Common myeloid progenitor, CD34-positive (primary cell): ENCODE results near the gene KRTAP5-7.
"Not testable (repeated sequence)": the region's sequence is repeated elsewhere in the genome, so short reads cannot be mapped to it uniquely, and the experiment has no call there.

Experiments used
- CTCF ChIA-PET: fragments of 350-600 bp; sonication (Branson Sonifier 250); formaldehyde crosslinking; loops from one replicate; lab custom pipeline; 2021; ENCODE audit warnings: antibody characterized with exemption; lab: Charles Lee
- POLR2A ChIA-PET: fragments of 350-600 bp; sonication (Branson Sonifier 250); formaldehyde crosslinking; loops from one replicate; lab custom pipeline; 2021; ENCODE audit warnings: antibody characterized with exemption; lab: Charles Lee
- DNase-seq, 3 donors: peaks; one replicate each; pipeline versions ENCODE4 v3.0.0 to v3.0.0-alpha.2; 2013
- H3K27ac ChIP-seq, 2 experiments: 1 replicate in 1 of 2; 2 replicates in 1 of 2; pipeline ENCODE4 v1.7.0; 2013; ENCODE audit warnings: inconsistent platforms in 2 of 2, low read length in 2 of 2, mild to moderate bottlenecking in 2 of 2, low read depth in 1 of 2, moderate library complexity in 1 of 2; ENCODE audit not compliant: severe bottlenecking in 2 of 2, insufficient read depth in 1 of 2, poor library complexity in 1 of 2
- H3K27me3 ChIP-seq, 5 experiments: replicated peaks in 2 of 5; 1 replicate in 3 of 5; 2 replicates in 2 of 5; pipeline versions ENCODE4 v1.6.1 to v1.7.0; 2013; ENCODE audit warnings: low read length in 4 of 5, mild to moderate bottlenecking in 2 of 5, moderate library complexity in 2 of 5, inconsistent platforms in 1 of 5; ENCODE audit not compliant: insufficient read depth in 5 of 5, control insufficient read depth in 4 of 5
- H3K36me3 ChIP-seq, 4 experiments: 1 replicate in 2 of 4; 2 replicates in 2 of 4; pipeline versions ENCODE4 v1.6.1 to v1.7.0; 2013; ENCODE audit warnings: low read length in 3 of 4, control low read depth in 1 of 4, mild to moderate bottlenecking in 1 of 4; ENCODE audit not compliant: control insufficient read depth in 4 of 4, insufficient read depth in 4 of 4
- H3K4me1 ChIP-seq, 4 experiments: 1 replicate in 3 of 4; 2 replicates in 1 of 4; pipeline versions ENCODE4 v1.6.1 to v1.7.1; 2013; ENCODE audit warnings: low read length in 3 of 4, mild to moderate bottlenecking in 3 of 4, control low read depth in 1 of 4, inconsistent platforms in 1 of 4, moderate library complexity in 1 of 4; ENCODE audit not compliant: control insufficient read depth in 4 of 4, insufficient read depth in 4 of 4; ENCODE audit errors: control extremely low read depth in 1 of 4
- H3K4me3 ChIP-seq, 7 experiments: 1 replicate in 4 of 7; 2 replicates in 3 of 7; pipeline versions ENCODE4 v1.5.1 to v1.7.0; 2013; ENCODE audit warnings: mild to moderate bottlenecking in 7 of 7, low read length in 6 of 7, moderate library complexity in 6 of 7, inconsistent platforms in 2 of 7, low read depth in 2 of 7, control low read depth in 1 of 7; ENCODE audit not compliant: insufficient read depth in 4 of 7, control insufficient read depth in 1 of 7; ENCODE audit errors: extremely low read depth in 1 of 7
- H3K9me3 ChIP-seq, 5 experiments: 1 replicate in 4 of 5; 2 replicates in 1 of 5; pipeline versions ENCODE4 v1.6.1 to v1.7.1; 2013; ENCODE audit warnings: low read length in 4 of 5, mild to moderate bottlenecking in 2 of 5, inconsistent platforms in 1 of 5, low read depth in 1 of 5, moderate library complexity in 1 of 5; ENCODE audit not compliant: control insufficient read depth in 4 of 5, insufficient read depth in 2 of 5; ENCODE audit errors: control extremely low read depth in 1 of 5
- WGBS: methylation state at CpG from one replicate; pipeline ENCODE4 v1.1.5; 2013; ENCODE audit not compliant: insufficient coverage; 5-methylcytosine and 5-hydroxymethylcytosine counted together

The KRTAP5-7 gene

DNA sequence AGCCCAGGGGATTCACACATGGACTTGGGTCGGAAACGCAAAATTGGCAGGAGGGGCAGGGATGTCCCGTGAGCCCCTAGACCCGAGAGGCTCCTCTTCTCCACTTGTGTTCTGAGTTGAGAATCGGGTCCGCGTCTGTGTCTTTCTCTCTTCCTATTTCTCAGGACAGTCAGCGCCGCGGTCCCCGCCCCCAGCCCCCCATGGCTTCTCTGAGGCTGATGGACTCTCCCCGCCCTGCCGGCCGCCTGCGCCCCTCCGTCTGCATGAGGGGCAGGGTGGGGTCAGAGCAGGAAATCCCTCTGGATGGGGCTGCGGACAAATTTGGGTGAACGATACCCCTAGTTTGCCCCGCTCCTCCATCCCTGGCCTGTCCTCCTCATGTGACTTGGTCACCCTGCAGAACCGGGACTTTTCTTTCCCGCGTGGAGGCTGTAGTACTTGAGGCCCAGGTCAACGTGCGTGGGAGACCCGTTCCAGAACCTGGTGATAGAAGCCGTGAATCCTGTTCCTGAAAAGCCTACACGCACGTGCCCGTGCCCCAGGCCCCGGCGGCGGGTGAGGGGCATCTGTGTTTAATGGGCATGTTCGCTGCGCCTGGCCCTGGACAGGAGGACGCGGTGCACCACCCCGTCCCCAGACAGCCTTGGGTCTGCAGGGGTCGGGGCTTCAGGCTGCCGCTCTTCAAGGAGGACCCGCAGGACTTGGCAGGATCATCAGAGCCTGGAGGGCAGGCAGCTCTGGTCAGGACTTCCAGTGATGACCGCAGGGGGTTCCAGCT lies 49.8 kb downstream of the KRTAP5-7 start:
- POLR2A ChIA-PET, H3K27me3 ChIP-seq, H3K4me3 ChIP-seq, H3K36me3 ChIP-seq, H3K27ac ChIP-seq, DNase-seq, H3K4me1 ChIP-seq, H3K9me3 ChIP-seq: not testable (repeated sequence)
- WGBS, result 94% methylated on average over 24 of the region's 41 CpGs
- CTCF ChIA-PET, result interaction anchor here (0.9 to 1.8 kb wide), 2 partner anchors 11 to 13 kb away, joined by 3 to 5 read pairs; partner anchors contain the start of gene KRTAP5-10

DNA sequence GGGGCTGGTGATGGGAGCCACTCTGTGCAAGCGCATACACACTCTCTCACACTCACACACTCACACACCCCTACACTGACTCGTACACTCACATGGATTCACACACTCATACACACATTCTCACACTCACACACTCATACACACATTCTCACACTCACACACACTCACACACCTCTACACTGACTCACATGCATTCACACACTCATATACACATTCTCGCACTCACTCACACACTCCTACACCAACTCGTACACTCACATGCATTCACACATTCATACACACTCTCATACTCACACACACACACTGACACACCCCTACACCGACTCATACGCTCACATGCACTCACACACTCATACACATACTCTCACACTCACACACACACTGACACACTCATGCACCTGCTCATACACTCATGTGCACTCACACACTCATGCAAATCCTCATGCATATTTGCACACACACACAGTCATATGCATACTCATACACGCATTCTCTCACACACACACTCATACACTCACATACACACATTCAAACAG lies 50.5 kb downstream of the KRTAP5-7 start:
- peaks cover 0 to 12% (median 3%) of the 10 kb centered on the region in 4 experiments for H3K4me1 ChIP-seq
- H3K9me3 ChIP-seq, result no peaks in the 10 kb centered on the region
- H3K27ac ChIP-seq, result no peak overlapping the region
- CTCF ChIA-PET, result no interaction called here
- H3K4me3 ChIP-seq, result no peak overlapping the region
- H3K36me3 ChIP-seq, result no peaks in the 10 kb centered on the region
- DNase-seq, result no peak
- 97% methylated on average over 7 of the region's 7 CpGs for WGBS
- POLR2A ChIA-PET, result no interaction called here
- peaks cover 0 to under 1% (median 0%) of the 10 kb centered on the region in 5 experiments for H3K27me3 ChIP-seq
